ENCODE data around the gene FBXO27. TPM values are rescaled to one million over a fixed set of nuclear protein-coding genes. Genes with fewer than 3 reads are reported as not detected.

Gene FBXO27
- total RNA-seq, 1 donor from 2014 or later: 0.14 TPM

DNA sequence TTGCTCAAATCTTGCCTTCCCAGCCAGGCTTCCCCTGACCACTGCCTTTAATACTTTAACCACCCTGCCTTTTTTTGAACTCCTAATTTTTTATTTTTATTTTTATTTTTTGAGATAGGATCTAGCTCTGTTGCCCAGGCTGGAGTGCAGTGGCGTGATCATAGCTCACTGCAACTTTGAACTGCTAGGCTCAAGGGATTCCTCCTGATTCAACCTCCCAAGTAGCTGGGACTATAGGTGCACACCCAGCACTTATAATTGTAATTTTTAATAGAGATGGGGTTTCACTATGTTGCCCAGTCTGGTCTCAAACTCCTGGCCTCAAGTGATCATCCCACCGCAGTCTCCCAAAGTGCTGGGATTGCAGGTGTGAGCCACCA is 21.7 kb upstream of the FBXO27 start:
- DNase-seq: no peak
- Mint-ChIP-seq H3K36me3 (ENCODE audit: low read depth) (no peaks in the 10 kb centered on the region), H3K4me1 (no peaks in the 10 kb centered on the region), H3K9me3 (no peaks in the 10 kb centered on the region), H3K4me3 (no peak overlapping the region), H3K27me3 (peaks cover 2% of the 10 kb centered on the region), H3K27ac (no peak overlapping the region)
- intact Hi-C loops (cut with micrococcal nuclease): no loop called here

DNA sequence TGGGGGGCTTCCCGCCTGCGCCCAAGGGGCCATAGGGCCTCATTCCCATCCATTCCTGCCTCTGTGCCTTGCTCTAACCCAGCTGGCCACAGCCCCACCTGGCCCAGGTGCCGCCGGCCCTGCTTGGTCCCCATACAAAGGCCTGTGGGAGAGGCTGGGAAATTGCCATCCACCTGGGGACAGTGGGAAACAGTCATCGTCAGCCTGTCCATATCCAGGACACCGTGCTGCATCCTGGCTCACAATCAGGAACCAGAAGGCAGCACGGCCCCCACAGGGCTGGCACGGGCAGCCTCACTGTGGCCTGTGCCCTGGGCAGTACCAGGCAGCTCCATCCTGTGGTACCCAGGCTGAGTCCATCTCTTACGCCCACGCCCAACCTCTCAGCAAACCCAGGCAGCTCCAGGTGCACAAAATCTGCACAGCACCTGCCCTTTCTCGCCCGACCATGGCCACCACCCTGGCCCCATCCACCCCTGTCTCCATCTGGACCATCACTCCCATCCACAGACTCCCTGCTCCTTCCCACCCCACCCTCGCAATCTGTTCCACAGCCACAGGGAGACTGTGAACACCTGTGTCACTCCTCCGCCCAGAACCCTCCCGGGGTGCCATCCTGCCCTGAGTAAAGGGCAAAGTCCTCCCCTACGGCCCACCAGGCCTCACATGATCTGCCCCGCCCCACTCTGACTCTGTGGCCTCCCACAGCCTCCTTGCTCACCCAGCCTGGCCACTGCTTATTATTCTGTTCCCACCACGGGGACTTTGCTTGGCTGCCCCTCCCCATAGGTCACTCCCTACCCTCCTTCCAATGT is 21.1 kb upstream of the FBXO27 start:
- H3K4me3 Mint-ChIP-seq: no peak overlapping the region
- peaks cover 2% of the 10 kb centered on the region for H3K27me3 Mint-ChIP-seq
- H3K36me3 Mint-ChIP-seq (ENCODE audit: low read depth): no peaks in the 10 kb centered on the region
- H3K4me1 Mint-ChIP-seq: no peaks in the 10 kb centered on the region
- peak overlapping the region; percentile 51 for H3K27ac Mint-ChIP-seq
- DNase-seq: no peak
- intact Hi-C loops (cut with micrococcal nuclease): no loop called here
- H3K9me3 Mint-ChIP-seq: no peaks in the 10 kb centered on the region

DNA sequence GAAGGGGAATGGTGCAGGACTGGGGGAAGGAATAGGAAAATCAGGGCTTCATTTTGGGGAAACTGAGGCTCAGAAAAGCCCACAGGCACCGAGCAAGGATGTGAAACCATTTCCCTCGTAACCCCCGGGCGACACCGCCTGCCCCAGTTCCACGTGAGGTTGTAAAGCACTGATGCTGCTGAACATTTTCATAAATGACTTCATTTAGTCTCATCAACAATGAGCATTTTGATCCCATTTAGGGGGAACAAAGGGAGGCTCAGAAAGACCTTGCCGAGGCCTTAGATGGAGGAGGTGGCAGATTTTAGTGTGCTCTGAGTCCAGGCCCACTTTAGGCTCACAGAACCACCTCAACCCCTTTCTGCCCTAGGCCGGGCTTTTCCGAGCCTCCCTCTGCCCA is 20.5 kb upstream of the FBXO27 start:
- peaks cover 2% of the 10 kb centered on the region for H3K27me3 Mint-ChIP-seq
- no peaks in the 10 kb centered on the region for H3K9me3 Mint-ChIP-seq
- no peak overlapping the region for H3K4me3 Mint-ChIP-seq
- H3K36me3 Mint-ChIP-seq (ENCODE audit: low read depth): no peaks in the 10 kb centered on the region
- H3K27ac Mint-ChIP-seq: no peak overlapping the region
- intact Hi-C loops (cut with micrococcal nuclease): no loop called here
- H3K4me1 Mint-ChIP-seq: no peaks in the 10 kb centered on the region
- DNase-seq: no peak

DNA sequence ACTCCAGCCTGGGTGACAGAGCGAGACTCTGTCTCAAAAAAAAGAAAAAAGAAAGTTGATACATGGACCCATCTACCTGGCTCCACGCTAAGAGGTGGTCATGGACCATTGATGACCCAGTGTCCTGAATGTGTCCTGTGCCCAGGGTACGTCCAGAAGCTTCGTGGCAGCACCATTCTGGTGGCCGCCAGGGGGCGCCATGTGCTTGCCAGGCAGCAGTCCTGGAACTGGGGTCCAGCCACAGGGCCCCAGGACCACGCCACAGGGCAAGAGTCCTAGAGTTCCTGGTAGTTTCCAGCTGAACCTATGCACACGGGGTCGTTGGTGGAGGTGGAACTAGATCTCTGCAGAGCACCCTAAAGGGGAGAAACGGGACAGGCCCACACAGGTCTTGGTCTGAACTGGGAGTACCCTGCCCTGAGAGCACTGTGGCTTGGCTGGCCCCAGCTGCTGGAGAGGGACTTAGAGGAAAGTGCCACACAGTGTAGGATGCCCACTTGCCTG is 19.9 kb upstream of the FBXO27 start:
- H3K9me3 Mint-ChIP-seq: no peaks in the 10 kb centered on the region
- H3K27me3 Mint-ChIP-seq: peaks cover 2% of the 10 kb centered on the region
- DNase-seq: peak; percentile 89
- no peak overlapping the region for H3K27ac Mint-ChIP-seq
- H3K4me3 Mint-ChIP-seq: no peak overlapping the region
- intact Hi-C loops (cut with micrococcal nuclease): no loop called here
- H3K36me3 Mint-ChIP-seq (ENCODE audit: low read depth): no peaks in the 10 kb centered on the region
- H3K4me1 Mint-ChIP-seq: no peaks in the 10 kb centered on the region

DNA sequence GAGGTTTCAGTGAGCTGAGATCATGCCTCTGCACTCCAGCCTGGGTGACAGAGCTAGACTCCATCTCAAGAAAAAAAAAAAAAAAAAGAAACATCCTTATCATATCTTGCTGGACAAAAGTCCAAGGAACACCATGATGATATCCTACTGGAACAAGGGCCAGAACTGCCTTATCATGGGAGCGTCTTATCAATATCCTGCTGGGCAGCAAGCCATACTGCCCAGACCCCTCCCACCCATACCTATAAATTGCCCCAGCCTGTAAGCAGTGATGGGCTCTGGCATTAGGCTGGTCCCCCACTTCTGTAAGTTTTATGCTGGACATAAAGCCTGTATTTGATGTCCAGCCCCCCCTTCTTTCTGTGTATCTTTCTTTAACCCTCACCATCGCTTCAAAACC is 14.7 kb upstream of the FBXO27 start:
- H3K4me1 Mint-ChIP-seq: peaks cover 2% of the 10 kb centered on the region

DNA sequence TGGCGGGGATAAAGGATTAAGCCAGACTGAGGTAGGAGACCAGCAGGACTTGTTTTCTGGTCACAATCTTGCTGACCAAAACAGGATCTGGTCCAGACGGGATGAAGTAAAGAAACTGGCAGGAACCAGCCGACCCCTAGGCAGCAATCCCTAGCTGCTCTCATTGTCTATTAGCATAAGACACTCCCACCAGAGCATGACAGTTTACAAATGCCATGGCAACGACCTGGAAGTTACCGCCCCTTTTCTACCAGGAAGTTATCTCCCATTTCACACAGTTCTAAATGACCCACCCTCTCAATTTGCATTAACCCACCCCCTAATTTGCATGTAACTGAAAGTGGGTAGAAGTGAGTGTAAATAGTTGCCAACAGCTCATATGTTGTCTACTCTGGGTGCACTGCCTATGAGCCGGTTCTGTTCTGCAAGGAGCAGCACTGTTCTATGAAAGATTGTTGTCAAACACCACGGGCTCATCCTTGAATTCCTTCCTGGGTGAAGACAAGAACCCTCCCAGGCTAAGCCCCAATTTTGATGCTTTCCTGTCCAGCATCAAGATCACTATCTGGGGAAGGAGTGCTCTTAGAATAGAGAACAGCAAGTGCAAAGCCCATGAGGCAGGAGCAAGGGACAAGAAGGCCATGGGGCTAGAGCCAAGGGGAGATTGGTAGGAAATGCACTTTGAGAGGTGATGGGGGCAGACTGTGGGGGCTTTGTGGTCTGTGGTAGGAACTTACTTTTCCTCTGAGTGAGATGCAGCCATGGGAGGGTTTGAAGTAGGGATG is 13.9 kb upstream of the FBXO27 start:
- DNase-seq: no peak
- no peaks in the 10 kb centered on the region for H3K36me3 Mint-ChIP-seq (ENCODE audit: low read depth)
- intact Hi-C loops (cut with micrococcal nuclease): no loop called here
- H3K9me3 Mint-ChIP-seq: peaks cover 4% of the 10 kb centered on the region
- no peak overlapping the region for H3K4me3 Mint-ChIP-seq
- H3K27me3 Mint-ChIP-seq: no peaks in the 10 kb centered on the region
- H3K27ac Mint-ChIP-seq: no peak overlapping the region
- peaks cover 2% of the 10 kb centered on the region for H3K4me1 Mint-ChIP-seq

More for the DNA sequence above, 14.7 kb upstream of the FBXO27 start:
- Mint-ChIP-seq H3K9me3 (peaks cover 4% of the 10 kb centered on the region), H3K27me3 (no peaks in the 10 kb centered on the region), H3K27ac (no peak overlapping the region), H3K36me3 (ENCODE audit: low read depth) (no peaks in the 10 kb centered on the region), H3K4me3 (no peak overlapping the region)
- intact Hi-C loops (cut with micrococcal nuclease): no loop called here
- no peak for DNase-seq

DNA sequence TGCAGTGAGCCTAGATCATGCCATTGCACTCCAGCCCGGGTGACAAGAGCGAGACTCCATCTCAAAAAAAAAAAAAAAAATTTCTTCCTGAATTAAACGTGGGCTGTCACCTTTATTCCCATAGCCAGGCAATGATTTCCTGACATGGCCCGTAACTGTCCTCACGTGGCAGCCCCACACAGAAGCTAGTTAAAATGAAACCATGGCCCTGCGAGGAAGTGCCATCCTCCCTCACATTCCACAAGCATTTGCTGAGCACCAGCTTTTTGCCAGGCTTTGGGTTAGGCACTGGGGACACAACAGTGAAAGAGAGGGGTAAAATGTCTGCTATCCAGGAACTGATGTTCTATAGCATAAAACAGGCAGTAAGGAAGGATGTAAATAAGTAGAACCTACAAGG is 13.2 kb upstream of the FBXO27 start:
- intact Hi-C loops (cut with micrococcal nuclease): no loop called here
- DNase-seq: no peak
- Mint-ChIP-seq H3K4me3 (no peak overlapping the region), H3K27me3 (no peaks in the 10 kb centered on the region), H3K9me3 (peaks cover 4% of the 10 kb centered on the region), H3K4me1 (peaks cover 2% of the 10 kb centered on the region), H3K27ac (no peak overlapping the region), H3K36me3 (ENCODE audit: low read depth) (no peaks in the 10 kb centered on the region)

DNA sequence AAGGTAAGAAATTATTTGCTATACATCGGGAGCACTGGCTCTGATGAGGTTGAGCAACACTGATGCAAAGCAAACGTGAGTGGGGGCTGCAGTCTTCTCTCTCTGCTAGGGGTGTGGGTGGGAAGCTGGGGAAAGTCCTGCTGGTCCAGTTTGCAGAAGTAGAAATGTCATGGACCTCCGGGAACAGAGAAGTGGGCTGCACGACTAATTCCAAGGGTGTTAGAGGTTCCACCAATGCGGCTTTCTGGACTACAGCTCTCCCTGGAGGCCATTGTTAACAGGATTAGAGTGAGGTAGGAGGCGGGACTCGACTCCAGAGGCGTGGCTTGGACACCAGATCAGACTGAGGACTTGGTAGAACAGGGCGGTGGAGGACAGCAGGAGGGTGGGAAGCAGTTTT is 5.7 kb upstream of the FBXO27 start:
- Mint-ChIP-seq H3K27ac (no peak overlapping the region), H3K36me3 (ENCODE audit: low read depth) (no peaks in the 10 kb centered on the region), H3K4me3 (no peak overlapping the region), H3K4me1 (no peaks in the 10 kb centered on the region), H3K27me3 (peaks cover 17% of the 10 kb centered on the region), H3K9me3 (no peaks in the 10 kb centered on the region)
- intact Hi-C loops (cut with micrococcal nuclease): loop anchor here (2.0 kb wide), 1 partner anchor 75 kb away; no protein-coding TSS in a partner anchor
- no peak for DNase-seq

DNA sequence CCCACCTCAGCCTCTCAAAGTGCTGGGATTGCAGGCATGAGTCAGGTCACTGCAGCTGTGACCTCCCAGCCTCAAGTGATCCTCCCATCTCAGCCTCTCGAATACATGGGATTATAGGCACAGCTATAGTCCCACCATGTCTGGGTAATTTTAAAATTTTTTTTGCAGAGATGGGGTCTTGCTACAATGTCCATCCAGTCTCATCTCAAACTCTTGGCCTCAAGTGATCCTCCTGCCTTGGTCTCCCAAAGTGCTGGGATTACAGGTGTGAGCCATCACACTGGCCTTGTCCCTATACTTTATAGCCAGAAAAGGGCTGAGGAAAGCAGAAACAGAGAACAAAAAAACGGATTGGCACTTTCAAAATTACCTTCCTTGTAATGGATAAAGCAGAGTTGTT is 4.8 kb upstream of the FBXO27 start:
- Mint-ChIP-seq H3K4me3 (no peak overlapping the region), H3K27me3 (peaks cover 26% of the 10 kb centered on the region), H3K9me3 (no peaks in the 10 kb centered on the region), H3K4me1 (no peaks in the 10 kb centered on the region), H3K36me3 (ENCODE audit: low read depth) (no peaks in the 10 kb centered on the region), H3K27ac (no peak overlapping the region)
- intact Hi-C loops (cut with micrococcal nuclease): no loop called here
- no peak for DNase-seq

DNA sequence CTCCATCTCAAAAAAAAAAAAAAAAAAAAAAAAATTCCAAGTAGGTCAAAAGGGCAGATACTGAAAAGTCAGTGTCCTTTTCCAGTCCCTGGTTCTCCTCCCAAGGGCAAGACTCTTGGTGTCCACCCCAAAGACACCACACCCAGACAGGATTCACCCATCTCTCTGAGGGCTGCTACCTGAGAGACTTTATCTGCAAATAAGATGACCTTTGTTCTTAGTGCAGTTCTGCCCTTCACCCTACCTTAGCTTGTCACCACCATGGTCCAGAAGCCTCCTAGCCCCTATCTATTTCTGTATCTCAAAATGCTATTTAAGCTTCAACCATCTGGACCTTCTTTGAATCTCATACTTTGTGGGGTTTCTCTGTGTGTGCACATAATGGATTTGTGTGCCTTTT is 4.2 kb upstream of the FBXO27 start:
- Mint-ChIP-seq H3K27ac (no peak overlapping the region), H3K36me3 (ENCODE audit: low read depth) (no peaks in the 10 kb centered on the region), H3K27me3 (peaks cover 27% of the 10 kb centered on the region), H3K9me3 (no peaks in the 10 kb centered on the region), H3K4me1 (no peaks in the 10 kb centered on the region), H3K4me3 (no peak overlapping the region)
- intact Hi-C loops (cut with micrococcal nuclease): no loop called here
- DNase-seq: no peak

DNA sequence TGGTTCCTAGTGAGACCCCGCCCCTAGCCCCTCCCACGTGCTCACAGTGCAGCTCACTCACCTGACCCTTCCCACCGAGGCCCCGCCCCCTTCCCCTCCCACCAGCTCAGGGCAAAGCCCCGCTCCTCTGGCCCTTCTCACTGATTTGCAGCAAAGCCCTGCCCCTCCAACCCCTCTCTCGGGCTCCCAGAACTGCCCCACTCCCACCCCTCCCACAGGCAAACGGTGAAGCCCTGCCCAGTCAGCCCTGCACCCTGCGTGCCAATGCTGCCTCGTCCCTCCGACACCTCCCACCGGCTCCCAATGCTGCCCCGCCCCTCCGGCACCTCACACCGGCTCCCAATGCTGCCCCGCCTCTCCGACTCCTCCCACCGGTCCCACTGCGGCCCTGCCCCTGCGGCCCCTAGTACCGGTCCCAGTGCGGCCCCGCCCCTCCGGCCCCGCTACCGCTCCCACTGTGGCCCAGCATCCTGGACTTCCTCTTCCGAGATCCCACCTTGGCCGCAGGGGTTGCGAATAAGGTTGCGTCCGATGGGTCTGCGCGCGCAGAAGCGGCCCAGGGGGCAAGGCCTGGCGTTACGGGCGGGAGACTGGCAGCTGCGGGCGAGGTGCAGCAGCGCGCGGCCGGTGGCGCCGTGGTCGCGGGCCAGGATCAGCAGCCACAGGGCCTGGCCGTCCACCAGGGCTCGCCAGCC is 834 bp downstream of the FBXO27 start:
- Mint-ChIP-seq H3K27ac (no peak overlapping the region), H3K36me3 (ENCODE audit: low read depth) (no peaks in the 10 kb centered on the region), H3K4me3 (peak overlapping the region; percentile 65), H3K4me1 (no peaks in the 10 kb centered on the region), H3K27me3 (peaks cover 28% of the 10 kb centered on the region), H3K9me3 (no peaks in the 10 kb centered on the region)
- DNase-seq: peak; percentile 89
- intact Hi-C loops (cut with micrococcal nuclease): no loop called here

DNA sequence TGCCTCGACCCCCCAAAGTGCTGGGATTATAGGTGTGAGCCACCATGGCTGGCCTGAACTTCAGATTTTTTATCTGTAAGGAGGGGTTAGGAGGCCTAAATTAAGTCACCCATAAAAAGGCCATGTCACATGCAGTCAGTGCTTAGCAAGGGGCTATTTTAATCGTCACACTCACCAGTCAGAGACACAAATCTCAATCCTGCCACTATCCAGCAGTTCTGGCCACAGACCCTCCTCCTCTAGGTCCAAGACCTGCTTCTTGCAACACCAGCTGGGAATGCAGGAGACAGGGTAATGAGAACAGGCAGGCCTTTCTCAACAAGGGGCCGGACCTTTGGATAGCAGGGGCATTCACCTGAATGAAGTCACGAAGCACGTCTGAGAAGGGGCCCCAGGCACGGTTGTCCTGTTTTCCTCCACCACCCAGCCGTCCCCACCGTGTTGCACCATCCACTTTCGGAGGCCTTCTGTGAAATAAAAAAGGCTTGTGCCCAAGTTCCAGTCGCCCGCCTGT is 1.4 kb downstream of the FBXO27 start:
- H3K27me3 Mint-ChIP-seq: peaks cover 28% of the 10 kb centered on the region
- H3K36me3 Mint-ChIP-seq (ENCODE audit: low read depth): no peaks in the 10 kb centered on the region
- no peak overlapping the region for H3K27ac Mint-ChIP-seq
- H3K4me1 Mint-ChIP-seq: no peaks in the 10 kb centered on the region
- no peaks in the 10 kb centered on the region for H3K9me3 Mint-ChIP-seq
- intact Hi-C loops (cut with micrococcal nuclease): no loop called here
- H3K4me3 Mint-ChIP-seq: peak overlapping the region; percentile 65
- DNase-seq: no peak

DNA sequence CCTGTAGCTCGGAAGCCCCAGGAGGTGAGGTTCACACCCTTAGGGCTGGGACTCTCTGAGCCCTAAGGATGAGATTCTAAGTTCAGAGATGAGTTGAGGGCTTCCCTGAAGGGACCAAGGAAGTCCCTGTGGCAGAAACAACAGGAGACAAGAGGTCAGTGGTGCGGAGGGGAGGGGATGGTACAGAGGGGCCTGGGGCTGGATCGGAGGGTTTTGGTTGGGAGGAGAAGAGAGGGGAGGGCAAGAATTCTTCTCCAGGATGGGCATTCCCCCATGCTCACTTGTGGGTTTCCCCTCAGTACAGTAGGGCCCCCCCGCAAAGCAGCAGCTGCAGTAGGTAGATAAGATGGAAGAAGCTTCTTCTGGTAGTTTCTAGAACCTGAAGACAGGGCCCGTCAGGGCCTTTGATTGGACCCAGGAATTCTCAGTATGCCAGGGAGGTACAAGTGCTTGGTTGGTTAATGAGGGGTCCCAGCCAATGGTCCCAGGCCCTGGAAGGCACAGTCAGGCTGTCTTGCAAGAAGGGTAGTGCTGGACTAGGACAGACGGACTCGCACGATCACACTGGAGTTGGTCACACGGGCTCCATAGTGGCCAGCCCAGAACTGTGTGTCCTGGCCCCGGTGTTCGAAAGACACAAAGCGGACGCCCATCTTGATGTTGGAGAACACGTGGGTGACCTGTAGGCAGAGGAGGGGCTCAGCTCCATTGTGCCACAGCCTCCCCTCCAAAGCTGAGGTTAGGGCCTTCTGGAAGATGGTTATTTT is 7.3 kb downstream of the FBXO27 start:
- no peaks in the 10 kb centered on the region for H3K36me3 Mint-ChIP-seq (ENCODE audit: low read depth)
- intact Hi-C loops (cut with micrococcal nuclease): no loop called here
- no peak overlapping the region for H3K4me3 Mint-ChIP-seq
- H3K27me3 Mint-ChIP-seq: no peaks in the 10 kb centered on the region
- no peak for DNase-seq
- H3K27ac Mint-ChIP-seq: no peak overlapping the region
- H3K4me1 Mint-ChIP-seq: no peaks in the 10 kb centered on the region
- no peaks in the 10 kb centered on the region for H3K9me3 Mint-ChIP-seq

Measured in activated CD4-positive, alpha-beta T cell treated with anti-CD3 and anti-CD28 coated beads, Interleukin-2, amount 10 ng/mL, durations not matched to agents 24 days and 14 days (primary cell).